Stimulated activated CD4-positive, alpha-beta T cell treated with anti-CD3 and anti-CD28 coated beads, Interleukin-1b, Interleukin-23, amount 100 ng/mL, for 1 hour (primary cell): ENCODE data around the gene GTF3C5.

Experiments used
- DNase-seq, 2 donors: peaks; one replicate each; pipeline ENCODE4 v3.0.0-alpha.2; 2020; ENCODE audit warnings: low read depth in 2 of 2

Gene GTF3C5

GRCh38 chr9:133107245-133107722, 76.5 kb downstream of the GTF3C5 start:
- no peak for DNase-seq
